Gastroesophageal sphincter (tissue), 3 donors: ENCODE measurements around the gene DPF3.

Experiments
- POLR2A ChIP-seq, 2 donors: fragments of 450-650 bp; IDR thresholded peaks; one replicate each; pipeline ENCODE4 v1.6.1; 2017; ENCODE audit warnings: antibody characterized with exemption in 2 of 2, mild to moderate bottlenecking in 2 of 2, moderate library complexity in 1 of 2
- TF ChIP-seq, protein P1 (sequence below), 4 experiments: fragments of 200-600 bp in 2 of 4; fragments of 450-650 bp in 2 of 4; sonication (generic) in 1 of 4; IDR thresholded peaks; one replicate each; pipeline ENCODE4 v1.5.1; 2017 to 2019; ENCODE audit warnings: antibody characterized with exemption in 4 of 4, mild to moderate bottlenecking in 2 of 4, moderate library complexity in 2 of 4

DNA sequence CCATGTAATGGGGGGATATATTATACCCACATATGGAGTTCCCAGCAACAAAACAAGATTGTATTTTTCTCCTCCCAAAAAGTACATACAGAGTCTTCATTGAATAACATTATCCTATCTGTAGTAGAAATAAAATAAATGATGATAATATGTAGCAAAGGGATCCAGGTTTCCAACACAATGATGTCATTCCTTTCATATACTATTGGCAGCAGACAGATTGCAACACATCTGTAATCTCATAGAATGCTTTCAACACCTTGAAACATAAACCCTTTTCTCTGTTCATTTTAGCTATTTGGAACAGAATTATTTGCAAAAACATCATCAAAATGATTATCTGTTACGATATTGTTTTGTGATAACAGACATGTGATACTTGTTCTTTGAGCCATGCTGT is 317.6 kb downstream of the DPF3 start:
- TF ChIP-seq, protein P1, sequence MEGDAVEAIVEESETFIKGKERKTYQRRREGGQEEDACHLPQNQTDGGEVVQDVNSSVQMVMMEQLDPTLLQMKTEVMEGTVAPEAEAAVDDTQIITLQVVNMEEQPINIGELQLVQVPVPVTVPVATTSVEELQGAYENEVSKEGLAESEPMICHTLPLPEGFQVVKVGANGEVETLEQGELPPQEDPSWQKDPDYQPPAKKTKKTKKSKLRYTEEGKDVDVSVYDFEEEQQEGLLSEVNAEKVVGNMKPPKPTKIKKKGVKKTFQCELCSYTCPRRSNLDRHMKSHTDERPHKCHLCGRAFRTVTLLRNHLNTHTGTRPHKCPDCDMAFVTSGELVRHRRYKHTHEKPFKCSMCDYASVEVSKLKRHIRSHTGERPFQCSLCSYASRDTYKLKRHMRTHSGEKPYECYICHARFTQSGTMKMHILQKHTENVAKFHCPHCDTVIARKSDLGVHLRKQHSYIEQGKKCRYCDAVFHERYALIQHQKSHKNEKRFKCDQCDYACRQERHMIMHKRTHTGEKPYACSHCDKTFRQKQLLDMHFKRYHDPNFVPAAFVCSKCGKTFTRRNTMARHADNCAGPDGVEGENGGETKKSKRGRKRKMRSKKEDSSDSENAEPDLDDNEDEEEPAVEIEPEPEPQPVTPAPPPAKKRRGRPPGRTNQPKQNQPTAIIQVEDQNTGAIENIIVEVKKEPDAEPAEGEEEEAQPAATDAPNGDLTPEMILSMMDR (IDR thresholded peaks at IDR 0.05): no peak
- no peak for TF ChIP-seq POLR2A (IDR thresholded peaks at IDR 0.05)
